ENCODE data around the gene VPS4B. TPM values are rescaled to one million over a fixed set of nuclear protein-coding genes. Genes with fewer than 3 reads are reported as not detected.
A peak's percentile ranks its signal among the peaks of the same experiment; 100 is the strongest.
"Not testable (repeated sequence)": the region's sequence is repeated elsewhere in the genome, so short reads cannot be mapped to it uniquely, and the experiment has no call there.

Gene VPS4B
- total RNA-seq, 4 donors from 2014 or later, result 43.7 to 49.8 (median 44.6) TPM

DNA sequence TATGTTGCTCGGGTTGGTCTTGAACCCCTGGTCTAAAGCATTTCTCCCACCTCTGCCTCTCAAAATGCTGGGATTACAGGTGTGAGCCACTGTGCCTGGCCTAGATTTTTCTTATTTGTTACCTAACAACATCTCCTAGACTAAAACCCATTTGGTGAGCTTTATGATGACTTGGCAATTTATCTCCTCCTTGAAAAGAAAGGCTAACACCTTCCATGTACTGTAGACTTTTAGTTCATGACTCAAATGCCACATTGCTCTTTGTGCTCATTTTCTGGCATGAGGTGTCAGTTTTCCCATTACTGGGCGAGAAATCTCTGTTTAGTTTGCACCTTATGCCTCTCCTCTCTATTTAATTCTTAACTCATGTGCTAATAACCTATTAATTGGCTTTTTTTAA, 42.2 kb upstream of the VPS4B start:
- no peaks in the 10 kb centered on the region for H3K4me1 ChIP-seq
- H3K27me3 ChIP-seq, result no peaks in the 10 kb centered on the region
- H3K27ac ChIP-seq, result no peak overlapping the region
- WGBS, result 85% methylated on average over 2 of the region's 2 CpGs
- no peaks in the 10 kb centered on the region for H3K9me3 ChIP-seq
- DNase-seq (ENCODE audit: low spot score in 2 of 2), result no peak
- no peaks in the 10 kb centered on the region for H3K36me3 ChIP-seq
- no peak overlapping the region for H3K4me3 ChIP-seq
- TF ChIP-seq, protein P1, sequence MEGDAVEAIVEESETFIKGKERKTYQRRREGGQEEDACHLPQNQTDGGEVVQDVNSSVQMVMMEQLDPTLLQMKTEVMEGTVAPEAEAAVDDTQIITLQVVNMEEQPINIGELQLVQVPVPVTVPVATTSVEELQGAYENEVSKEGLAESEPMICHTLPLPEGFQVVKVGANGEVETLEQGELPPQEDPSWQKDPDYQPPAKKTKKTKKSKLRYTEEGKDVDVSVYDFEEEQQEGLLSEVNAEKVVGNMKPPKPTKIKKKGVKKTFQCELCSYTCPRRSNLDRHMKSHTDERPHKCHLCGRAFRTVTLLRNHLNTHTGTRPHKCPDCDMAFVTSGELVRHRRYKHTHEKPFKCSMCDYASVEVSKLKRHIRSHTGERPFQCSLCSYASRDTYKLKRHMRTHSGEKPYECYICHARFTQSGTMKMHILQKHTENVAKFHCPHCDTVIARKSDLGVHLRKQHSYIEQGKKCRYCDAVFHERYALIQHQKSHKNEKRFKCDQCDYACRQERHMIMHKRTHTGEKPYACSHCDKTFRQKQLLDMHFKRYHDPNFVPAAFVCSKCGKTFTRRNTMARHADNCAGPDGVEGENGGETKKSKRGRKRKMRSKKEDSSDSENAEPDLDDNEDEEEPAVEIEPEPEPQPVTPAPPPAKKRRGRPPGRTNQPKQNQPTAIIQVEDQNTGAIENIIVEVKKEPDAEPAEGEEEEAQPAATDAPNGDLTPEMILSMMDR (IDR thresholded peaks at IDR 0.05), result no peak
- TF ChIP-seq POLR2AphosphoS5 (IDR thresholded peaks at IDR 0.05) (no peak), EP300 (IDR thresholded peaks at IDR 0.05) (no peak), POLR2A (IDR thresholded peaks at IDR 0.05) (no peak)

DNA sequence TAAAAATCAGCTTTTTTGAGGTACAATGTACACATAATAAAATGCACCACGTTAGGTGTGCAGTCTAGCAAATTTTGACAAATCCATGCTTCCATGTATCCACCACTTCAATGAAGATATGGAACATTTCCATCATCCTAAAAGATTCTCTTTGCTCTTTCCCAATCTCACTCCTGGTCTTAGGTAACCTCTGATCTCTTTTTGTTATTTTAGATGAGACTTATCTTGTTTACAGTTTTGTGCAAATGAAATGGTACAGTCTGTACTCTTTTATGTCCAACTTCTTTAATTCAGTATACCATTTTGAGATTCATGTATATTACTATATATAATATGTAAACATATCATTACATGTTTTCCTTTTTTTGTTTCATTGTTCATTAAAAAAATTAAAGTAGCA, 38.1 kb upstream of the VPS4B start:
- Histone ChIP-seq H3K27ac (no peak overlapping the region), H3K9me3 (no peaks in the 10 kb centered on the region), H3K36me3 (no peaks in the 10 kb centered on the region), H3K27me3 (no peaks in the 10 kb centered on the region), H3K4me3 (no peak overlapping the region), H3K4me1 (no peaks in the 10 kb centered on the region)
- TF ChIP-seq POLR2AphosphoS5 (IDR thresholded peaks at IDR 0.05) (no peak), EP300 (IDR thresholded peaks at IDR 0.05) (no peak), POLR2A (IDR thresholded peaks at IDR 0.05) (no peak)
- TF ChIP-seq, protein P1 (IDR thresholded peaks at IDR 0.05), result no peak
- no peak for DNase-seq (ENCODE audit: low spot score in 2 of 2)
- 86% methylated on average over 1 of the region's 1 CpG for WGBS

DNA sequence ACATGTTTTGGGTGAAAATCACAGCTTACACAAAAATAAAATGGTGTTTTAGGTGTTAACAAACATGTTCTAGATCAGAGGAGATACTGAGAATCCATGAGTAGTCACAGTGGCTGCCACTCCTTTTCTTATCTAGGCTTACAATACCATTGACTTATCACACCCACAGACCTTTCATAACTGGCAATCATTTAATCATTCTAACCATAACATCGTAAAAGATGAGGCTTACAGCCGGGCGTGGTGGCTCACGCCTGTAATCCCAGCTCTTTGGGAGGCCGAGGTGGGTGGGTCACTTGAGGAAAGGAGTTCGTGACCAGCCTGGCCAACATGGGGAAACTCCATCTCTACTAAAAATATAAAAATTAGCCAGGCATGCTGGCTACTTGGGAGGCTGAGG, 35.7 kb upstream of the VPS4B start:
- Histone ChIP-seq H3K36me3 (no peaks in the 10 kb centered on the region), H3K4me3 (no peak overlapping the region), H3K4me1 (peaks cover 14% of the 10 kb centered on the region), H3K27me3 (no peaks in the 10 kb centered on the region), H3K9me3 (no peaks in the 10 kb centered on the region), H3K27ac (no peak overlapping the region)
- WGBS, result 58% methylated on average over 6 of the region's 6 CpGs
- TF ChIP-seq, protein P1 (IDR thresholded peaks at IDR 0.05), result no peak
- TF ChIP-seq POLR2A (IDR thresholded peaks at IDR 0.05), result no peak
- TF ChIP-seq POLR2AphosphoS5 (IDR thresholded peaks at IDR 0.05), result no peak
- TF ChIP-seq EP300 (IDR thresholded peaks at IDR 0.05), result no peak
- no peak for DNase-seq (ENCODE audit: low spot score in 2 of 2)

DNA sequence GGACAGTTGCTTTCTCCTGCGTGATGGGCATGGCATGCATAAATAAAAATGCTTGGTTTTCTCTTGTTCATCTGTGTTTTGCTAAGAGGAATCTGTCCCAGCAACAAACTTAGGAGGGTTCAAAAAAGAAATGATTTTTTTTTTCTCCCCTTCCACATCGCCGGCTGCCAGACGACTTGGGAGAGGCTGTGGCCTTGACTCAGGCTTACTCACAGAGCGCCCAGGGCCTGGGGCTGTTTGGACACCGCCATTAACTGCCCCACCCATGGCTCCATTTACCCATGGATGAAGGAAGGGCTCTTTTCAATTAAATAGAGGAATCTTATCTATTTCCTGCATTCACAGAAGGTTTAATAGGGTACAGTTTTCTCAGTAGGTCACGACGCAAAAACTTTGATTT, 32.2 kb upstream of the VPS4B start:
- H3K36me3 ChIP-seq, result no peaks in the 10 kb centered on the region
- H3K27me3 ChIP-seq, result no peaks in the 10 kb centered on the region
- no peak for TF ChIP-seq POLR2AphosphoS5 (IDR thresholded peaks at IDR 0.05)
- TF ChIP-seq POLR2A (IDR thresholded peaks at IDR 0.05), result no peak
- TF ChIP-seq, protein P1 (IDR thresholded peaks at IDR 0.05), result no peak
- no peak for TF ChIP-seq EP300 (IDR thresholded peaks at IDR 0.05)
- DNase-seq (ENCODE audit: low spot score in 2 of 2), result no peak
- H3K4me3 ChIP-seq, result no peak overlapping the region
- H3K9me3 ChIP-seq, result no peaks in the 10 kb centered on the region
- peak overlapping the region; percentile 67 for H3K27ac ChIP-seq
- peaks cover 24% of the 10 kb centered on the region for H3K4me1 ChIP-seq
- WGBS, result 53% methylated on average over 8 of the region's 8 CpGs

DNA sequence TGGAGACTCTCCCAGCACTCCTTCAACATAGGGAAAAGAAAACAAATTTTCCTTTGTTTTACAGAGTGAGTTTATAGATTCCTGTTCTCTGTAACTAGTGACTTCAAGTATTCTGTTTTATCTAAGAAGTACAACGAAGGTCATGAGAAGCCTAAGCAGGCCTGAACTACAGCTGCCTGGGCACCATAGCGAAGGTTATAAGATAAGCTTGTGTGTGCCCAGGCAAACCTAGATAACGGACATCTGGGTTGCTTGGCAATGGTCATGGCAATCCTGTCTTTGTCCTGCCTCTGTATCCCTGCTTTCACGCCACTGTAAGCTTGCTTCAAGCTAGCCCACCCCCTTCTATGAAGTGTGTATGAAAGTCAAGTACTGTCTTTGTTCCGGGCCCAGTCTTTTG, 30.5 kb upstream of the VPS4B start:
- DNase-seq (ENCODE audit: low spot score in 2 of 2); H3K27ac ChIP-seq; H3K4me3 ChIP-seq; H3K36me3 ChIP-seq; H3K9me3 ChIP-seq; H3K27me3 ChIP-seq: not testable (repeated sequence)
- H3K4me1 ChIP-seq, result peaks cover 28% of the 10 kb centered on the region
- WGBS, result 91% methylated on average over 5 of the region's 5 CpGs

All from suprapubic skin (tissue), 4 donors.